HG03469 (cell line): ENCODE results near the gene PID1.

ENCODE experiments used
- ATAC-seq: cut with Tn5 transposase; IDR thresholded peaks from one replicate; pipeline ENCODE4 v1.9.1; 2021; ENCODE audit warnings: mild to moderate bottlenecking, moderate library complexity, moderate number of reproducible peaks; ENCODE audit not compliant: unreplicated experiment

PID1 gene

DNA sequence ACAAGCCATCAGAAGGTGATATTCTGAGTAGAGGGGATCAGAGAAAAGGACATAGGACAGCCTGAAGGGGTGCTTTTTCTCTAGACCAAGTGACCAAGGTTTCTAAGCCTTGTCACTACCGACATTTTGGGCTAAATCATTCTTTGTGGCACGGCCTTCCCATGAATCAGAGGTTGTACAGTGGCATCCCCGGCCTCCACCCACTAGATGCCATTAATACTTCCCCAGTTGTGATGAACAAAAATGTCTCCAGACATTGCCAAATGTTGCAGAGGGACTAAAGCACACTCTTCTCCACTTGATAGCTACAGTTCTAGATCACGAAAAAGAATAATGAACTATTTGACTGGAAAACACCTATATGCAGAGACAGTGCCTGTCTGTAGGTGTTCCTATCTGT is 143.6 kb downstream of the PID1 start:
- ATAC-seq, result no peak

DNA sequence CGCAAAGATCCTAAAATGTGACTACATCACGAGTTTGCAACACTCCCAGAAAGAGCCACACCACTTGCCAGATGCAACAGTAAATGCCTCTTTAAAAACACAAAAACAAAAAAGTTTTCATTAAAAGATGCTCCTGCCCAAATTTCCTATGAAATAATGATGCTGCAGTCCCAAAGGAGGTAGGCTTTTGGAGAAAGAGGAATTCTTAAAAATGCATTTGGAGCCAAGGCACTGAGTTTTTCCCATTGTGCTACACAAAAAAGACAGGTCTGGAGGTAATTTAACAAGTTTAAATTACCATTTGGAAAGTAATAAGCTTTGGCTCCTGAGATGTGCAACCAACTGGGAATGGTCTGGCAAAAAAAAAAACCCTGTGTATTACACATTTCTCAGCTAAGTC is 145.0 kb downstream of the PID1 start:
- ATAC-seq, result no peak

DNA sequence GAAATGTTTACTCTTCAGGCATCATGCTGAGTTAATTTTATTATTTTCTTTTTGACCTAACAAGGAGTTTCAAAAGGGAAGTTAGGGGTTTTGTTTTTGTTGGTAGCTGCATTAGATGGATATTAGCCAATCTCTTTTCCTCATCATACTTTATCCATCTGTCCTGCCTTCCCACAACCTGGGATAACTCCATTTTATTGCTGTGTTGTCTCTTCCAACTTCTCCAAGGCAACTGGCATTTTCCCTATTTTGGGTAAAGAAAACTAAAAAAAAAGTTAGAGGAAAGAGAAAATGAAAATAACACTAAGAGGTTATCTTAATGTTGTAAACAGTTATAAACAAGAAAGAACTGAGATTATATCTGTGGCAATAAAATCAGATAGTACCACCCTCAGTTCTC is 147.0 kb downstream of the PID1 start:
- no peak for ATAC-seq

DNA sequence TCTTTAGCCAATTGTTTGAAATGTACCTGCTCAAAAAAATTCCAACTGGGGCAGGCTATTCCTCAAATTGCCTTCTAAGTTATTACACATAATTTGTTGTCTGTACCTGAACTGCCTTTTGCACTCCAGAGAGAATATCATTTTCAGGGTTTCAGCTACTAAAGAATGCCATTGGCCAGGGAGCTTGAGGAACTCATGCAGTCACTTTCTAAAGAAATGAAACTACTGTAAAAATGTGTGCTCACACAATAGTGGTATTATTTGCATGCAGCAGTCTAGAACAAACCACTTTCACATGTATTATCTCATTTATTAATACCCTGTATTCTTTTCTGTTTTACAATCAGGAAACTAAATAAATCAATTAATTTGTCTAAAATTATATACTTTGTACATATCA is 152.2 kb downstream of the PID1 start:
- peak; percentile 72 for ATAC-seq

DNA sequence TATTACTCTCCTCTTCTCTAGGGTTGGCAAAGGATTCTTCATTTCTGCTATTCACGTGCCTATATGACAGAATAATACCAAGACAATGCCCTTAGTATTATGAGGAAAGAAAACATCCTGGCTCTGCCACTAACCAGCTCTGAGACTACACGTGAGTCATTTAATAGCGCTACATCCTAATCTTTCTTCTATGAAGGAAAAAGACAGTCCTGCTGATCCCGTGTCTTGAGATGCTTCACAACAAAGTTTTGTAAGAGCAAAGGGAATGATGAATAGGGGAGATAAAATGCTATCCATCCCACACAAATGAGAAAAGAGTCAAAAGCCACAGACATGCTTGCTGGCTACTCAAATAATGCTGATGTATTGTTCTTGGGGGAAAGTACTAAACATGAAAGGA is 152.8 kb downstream of the PID1 start:
- no peak for ATAC-seq

DNA sequence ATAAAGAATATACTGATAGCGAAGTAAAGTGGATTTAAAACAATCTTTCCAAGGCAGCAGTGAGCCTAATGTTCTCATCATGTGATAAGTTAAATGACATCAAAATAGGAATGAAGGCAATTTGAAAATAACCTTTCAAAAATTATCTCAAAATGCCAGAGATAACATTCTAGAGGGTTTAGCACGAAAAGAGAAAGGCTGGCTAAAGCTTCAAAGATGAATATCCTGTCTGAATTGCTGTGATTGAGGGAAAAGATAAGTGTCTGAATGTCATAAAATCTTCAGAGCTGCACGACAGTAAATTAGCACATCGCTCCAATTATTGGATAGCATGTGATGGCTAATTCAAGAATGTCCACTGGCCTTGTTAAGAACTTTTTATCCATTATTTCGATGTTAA is 159.3 kb downstream of the PID1 start:
- ATAC-seq, result no peak

DNA sequence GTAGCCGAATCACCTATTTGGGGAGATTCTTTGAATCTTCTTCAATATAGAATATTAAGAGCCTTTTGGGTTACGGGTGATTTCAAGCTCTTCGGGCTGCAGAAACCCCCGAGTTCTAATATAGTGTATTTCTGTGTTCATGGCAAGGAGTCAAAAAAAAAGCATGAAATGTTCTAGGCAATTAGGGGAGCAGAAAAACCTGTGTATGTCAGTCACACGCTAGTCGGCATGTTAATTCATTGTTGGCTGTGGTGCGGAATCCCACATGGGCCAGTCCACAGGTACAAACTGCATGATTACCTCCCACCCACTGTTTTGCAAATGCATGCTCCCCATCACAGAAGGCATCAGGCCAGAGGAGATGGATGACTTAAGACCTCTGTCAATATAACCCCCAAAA is 161.9 kb downstream of the PID1 start:
- no peak for ATAC-seq

DNA sequence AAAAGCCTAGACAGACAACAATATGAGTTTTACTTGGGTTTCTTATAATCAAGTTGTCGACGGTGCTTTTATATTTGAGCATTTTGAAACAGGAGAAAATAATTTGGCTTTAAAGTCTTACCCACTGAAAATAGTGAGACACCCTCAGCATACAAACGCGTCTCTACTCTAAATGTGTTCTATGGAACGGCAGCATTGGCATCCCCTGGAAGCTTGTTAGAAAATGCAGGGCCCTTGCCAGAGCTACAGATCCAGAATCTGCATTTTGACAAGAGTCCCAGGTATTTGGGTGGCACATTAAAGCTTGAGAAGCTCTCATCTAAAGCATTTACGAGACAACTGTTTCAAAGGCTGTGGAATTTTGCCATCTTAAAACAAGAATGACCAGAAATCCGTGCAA is 163.5 kb downstream of the PID1 start:
- ATAC-seq, result no peak

DNA sequence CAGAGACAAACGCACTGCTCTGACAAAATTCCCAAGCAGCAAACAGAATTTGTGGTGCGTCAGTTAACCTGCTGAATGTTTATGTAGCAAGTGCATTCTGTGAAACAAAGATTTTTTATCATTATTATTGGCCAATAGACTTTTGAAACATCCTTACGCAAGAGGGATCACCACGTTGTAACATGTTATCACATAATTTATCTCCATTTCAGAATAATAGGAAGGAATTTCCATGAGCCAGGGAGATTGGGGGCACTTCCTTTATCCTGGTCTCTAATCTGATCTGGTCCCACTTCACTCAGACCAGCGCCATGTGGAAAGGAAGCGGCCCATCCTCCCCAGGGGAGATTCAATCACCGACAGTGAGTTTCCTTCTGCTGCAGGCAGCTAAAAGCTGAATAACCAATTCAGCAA is 166.1 kb downstream of the PID1 start:
- no peak for ATAC-seq

DNA sequence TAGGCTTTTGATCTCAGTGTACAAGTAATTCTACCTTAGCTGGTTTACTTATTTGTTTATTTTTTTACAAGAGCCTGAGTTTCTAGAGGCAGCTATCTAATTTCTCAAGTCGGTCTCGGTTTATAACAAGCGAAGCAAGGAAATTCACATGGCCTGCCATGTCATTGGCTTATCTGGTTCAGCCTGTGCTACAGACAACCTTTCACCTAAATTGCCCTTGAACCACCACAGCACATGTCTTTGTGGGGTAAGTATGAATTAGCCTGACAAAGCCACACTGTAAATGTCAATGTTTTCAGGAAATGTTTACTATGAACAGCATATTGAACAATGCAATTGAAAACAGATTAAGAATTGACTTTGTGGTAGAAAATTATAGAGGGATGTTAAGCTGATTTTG is 167.1 kb downstream of the PID1 start:
- ATAC-seq, result no peak

DNA sequence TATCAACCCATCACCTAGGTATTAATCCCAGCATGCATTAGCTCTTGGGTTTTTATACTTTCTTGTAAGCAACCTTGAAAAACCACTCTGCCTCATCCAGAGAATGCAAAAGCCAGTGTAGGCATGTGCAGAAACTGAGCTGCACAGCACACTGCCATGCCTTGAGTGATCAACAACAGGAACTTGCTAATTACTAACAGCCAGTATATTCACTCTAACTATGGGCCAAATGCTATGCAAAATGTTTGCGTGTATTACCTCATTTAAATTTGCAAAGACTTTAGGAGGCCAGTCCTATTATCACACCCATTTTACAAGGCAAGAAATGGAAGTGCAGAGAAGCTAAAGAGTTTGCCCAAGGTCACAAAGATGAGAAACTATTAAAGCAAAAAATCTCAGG is 169.8 kb downstream of the PID1 start:
- ATAC-seq, result no peak

DNA sequence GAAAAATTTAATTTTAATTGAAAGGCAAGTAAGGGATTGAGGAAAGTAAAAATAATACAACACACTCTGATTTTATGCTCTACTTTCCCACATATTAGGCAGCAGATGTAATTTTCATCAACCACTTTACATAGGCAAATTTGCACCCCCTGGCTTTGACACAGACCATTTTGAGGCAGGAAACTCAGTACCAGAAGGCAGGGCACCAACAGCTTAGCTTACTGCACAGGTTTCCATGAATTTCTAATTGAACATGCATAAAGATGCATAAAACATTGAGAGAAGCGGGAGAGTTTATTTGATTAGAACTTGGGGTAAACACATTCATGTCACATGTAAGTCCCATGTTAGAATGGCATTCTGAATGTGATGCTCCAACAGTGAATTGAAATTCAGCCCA is 171.9 kb downstream of the PID1 start:
- no peak for ATAC-seq

DNA sequence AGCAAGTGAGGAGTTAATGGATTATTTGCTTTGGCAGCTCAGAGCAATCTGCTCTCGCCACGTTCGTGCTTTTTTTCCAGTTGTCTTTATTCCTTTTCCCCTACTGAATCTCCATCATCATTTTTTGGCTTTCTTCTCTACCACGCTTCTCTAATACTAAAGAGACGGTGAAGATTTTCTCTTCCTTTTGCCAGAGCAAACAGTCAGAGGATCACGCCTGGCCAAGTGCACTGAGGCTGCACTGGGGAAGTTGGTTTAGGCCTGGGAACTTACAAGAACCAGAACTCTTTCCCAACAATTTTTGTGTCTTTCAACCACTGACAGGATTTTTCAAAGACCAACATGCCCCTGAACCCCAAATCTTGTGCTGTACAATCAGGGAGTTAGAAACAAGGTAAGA is 172.3 kb downstream of the PID1 start:
- no peak for ATAC-seq

DNA sequence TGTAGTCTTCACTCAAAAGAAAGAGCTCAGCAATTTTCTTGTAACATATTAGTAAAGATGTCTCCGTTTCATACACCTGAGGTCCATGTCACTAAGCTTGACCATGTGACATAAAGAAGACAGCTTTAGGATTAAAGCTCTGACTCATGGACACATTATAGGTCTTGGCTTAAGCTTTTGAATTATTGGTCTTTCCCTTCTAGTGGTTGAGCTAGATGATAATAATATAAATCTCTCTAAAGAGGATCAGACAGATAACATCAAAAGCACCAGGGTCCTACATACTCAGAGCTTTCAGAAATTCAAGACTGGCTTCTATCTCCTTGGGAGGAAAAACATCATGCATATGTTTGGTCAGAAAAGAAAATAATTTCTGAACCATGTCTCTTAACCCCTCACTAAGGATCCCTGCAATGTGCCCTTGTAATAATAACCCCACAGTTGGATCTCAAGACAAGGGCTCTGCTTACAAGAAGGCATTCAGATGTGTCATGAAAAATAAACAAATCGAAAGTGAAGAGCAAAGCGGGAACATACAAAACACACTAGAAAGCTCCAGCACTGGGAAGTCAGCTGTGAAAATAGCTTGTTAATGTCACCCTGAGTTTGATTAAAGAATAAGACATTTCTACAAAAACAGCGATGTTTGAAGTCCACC is 174.5 kb downstream of the PID1 start:
- no peak for ATAC-seq

DNA sequence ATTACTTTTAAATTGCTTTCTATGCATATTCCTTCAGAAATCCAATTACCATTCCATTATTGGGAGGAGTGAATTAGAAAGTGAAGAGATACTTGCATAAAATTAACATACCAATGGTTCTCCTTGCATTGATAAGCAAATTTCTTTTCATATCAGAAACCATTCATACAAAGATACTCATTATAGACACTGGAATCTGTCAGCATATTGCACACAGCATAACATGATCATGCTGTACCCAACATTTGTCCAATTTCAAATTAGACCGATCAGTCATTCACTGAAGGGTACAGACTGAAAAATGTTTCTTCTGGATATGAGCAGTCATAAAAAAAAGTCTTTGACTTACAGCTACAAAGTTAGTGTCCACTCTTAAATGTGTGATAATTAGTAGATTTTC is 175.6 kb downstream of the PID1 start:
- no peak for ATAC-seq

DNA sequence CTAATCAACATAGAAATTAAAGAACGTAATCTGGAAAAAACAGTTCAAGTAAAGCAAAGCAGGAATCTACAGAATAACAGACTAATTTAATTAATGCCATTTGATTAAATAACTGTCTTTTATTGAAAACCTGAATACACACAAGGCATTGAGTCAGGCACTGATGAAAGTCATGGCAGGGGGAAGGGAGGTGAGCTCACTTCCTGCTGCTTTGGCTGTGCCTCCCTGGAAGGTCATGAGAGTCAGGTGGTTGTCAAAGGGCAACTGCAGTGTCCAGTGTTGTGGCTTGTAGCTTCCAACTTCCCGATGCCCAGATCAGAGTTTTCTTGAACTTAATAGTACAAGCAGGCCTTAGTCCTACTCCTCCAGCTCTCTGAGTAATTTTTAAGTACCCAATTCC is 180.9 kb downstream of the PID1 start:
- no peak for ATAC-seq

DNA sequence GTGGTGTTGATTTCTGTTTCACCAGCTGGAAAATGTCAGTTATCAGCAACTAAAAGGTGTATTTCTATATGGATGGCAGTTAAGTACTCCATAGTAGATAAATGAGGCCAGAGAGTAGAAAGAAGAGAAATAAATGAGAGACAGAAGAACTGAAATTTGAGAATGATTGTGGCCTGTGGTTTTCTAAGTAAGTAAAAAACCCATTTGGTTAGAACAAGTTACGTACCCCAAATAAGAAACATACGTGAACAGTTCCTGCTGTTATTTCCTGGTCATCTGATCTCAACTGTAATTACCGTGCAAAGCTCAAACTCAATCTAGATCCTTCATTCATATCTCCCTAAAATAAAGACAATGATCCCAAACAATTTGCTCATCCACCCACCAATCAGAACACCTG is 181.3 kb downstream of the PID1 start:
- no peak for ATAC-seq

DNA sequence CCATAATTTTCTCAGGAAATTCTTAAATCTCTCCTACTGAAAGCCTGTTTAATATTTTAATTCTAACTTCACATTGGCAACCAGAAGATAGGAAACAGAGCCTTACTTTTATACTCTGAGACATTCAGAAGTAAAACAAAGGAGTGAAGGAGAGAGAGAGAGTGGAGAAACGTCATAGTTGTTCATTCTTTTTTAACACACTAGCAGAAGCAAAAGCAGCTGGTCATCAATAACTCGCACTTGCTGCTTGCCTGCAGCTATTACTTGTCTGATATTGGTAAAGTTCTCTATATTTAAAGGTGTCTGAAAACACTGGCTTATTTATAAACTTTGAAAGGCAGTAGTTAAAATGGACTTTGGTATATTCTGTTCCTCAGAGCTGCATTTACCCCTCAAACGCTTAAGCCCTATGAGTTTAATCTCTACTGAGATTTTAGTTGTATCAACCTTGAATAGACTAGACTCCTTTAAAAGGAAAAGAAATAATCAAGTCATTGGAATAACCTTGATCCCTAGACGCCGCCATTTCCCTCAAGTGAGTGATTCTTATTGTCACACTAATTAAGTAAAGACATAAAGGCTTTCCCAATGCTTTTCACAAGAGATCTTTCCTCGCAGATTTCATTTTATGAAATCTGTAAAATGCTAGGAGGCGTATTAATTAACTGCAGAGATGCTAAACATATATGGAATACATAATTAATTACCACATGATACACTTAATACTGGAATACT is 182.0 kb downstream of the PID1 start:
- no peak for ATAC-seq

DNA sequence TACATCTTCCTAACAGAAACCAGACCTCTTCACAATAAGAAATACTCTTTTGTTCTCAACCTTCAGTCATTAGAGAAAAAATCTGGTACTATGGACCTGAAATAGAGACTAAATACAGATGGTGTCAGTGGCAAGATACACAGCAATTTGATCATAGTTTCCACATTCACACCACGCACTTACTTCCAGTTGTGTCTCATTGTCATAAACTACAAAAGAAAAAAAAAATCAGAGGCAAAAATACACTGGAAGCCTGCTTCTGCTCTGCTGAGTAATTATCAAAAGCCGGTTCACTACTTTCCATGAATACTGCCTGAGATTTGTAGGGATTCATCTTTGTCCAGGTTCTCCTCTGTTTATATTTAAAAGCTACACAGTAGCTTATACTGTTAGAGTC is 182.6 kb downstream of the PID1 start:
- no peak for ATAC-seq

DNA sequence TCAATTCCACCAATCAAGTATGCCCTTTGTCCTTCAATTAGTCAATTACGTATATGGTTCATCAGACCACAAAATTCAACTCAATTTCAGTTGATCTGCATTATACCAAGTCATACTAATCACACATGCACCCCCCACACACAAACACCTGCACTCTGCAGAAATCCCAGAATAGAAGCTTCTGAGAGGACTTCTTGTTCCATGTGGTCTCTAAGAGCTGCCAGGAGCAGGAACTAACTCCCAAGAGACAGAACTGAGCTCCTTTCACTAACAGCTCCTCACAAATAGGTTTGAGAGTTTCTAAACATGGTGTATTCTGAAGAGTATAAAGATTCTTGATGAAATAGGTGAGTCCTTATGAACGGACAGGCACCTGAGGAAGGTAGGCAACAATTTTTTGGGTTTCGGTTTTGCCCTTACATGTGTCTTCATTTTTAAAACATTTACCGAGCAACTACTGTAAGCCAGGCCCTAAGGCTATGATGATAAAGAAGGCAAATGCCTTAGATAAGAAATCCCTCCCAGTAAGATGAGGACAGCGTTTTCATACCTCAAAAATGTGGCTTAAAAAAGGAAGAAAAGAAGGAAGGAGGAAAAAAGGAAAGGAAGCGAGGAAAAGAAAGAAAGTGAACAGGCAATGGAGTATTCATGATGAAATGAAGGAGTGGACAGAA is 183.1 kb downstream of the PID1 start:
- ATAC-seq, result no peak

DNA sequence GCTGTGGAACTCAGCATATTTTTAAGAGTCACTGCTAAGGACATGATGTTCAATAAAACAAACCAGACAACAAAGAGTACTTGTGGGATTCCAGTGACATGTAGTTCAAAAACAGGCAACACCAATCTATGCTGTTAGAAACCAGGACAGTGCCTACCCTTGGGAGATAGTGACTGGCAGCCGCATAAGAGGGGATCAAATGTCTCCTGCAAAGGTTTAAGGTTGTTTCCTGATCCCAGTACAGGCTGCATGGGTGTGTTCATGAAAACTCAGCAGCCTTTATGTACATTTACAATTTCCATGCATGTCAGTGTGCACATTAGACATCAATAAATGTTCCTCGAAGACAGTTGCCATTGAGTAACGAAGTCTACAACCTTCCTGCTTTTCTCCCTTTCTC is 183.8 kb downstream of the PID1 start:
- no peak for ATAC-seq

DNA sequence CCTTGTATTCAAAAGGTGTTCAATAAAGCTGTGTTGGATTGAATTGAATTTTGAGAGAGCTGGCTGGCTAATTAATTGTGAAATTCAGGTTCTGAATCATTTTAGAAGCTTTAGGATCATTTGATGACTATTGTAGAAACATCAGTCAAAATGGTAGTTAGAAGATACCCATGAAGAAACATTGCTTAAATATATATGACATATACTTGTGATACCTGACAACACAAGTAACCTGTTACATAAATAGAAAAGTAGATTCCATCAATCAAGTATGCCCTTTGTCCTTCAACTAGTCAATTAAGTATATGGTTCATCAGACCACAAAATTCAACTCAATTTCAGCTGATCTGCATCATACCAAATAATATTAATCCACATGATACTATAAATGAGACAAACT is 185.6 kb downstream of the PID1 start:
- ATAC-seq, result no peak
